Measurements from ENCODE around the gene HS3ST5. TPM values are rescaled to one million over a fixed set of nuclear protein-coding genes. Genes with fewer than 3 reads are reported as not detected.
"Not testable (repeated sequence)": the region's sequence is repeated elsewhere in the genome, so short reads cannot be mapped to it uniquely, and the experiment has no call there.

The HS3ST5 gene
- total RNA-seq, 2 donors from 2014 or later = 0.34 TPM; not detected in 1

- no peak for DNase-seq (ENCODE audit: low spot score)
- Histone ChIP-seq H3K27ac (no peak overlapping the region), H3K4me3 (no peak overlapping the region), H3K9me3 (no peaks in the 10 kb centered on the region), H3K4me1 (replicated peaks) (no peaks in the 10 kb centered on the region), H3K27me3 (replicated peaks; ENCODE audit: insufficient read depth) (no peaks in the 10 kb centered on the region), H3K36me3 (no peaks in the 10 kb centered on the region)
- intact Hi-C loops (cut with DNase I) = no loop called here
- TF ChIP-seq CTCF (IDR thresholded peaks at IDR 0.05) = no peak
- no peak for TF ChIP-seq POLR2AphosphoS5 (IDR thresholded peaks at IDR 0.05)
- TF ChIP-seq POLR2A (IDR thresholded peaks at IDR 0.05) = no peak
- WGBS = 91% methylated on average over 16 of the region's 16 CpGs
Observed at GRCh38 chr6:114084327-114084890, 258.4 kb downstream of the HS3ST5 start.

- Histone ChIP-seq H3K4me3 (no peak overlapping the region), H3K27me3 (replicated peaks; ENCODE audit: insufficient read depth) (no peaks in the 10 kb centered on the region), H3K4me1 (replicated peaks) (no peaks in the 10 kb centered on the region), H3K36me3 (no peaks in the 10 kb centered on the region), H3K9me3 (no peaks in the 10 kb centered on the region), H3K27ac (no peak overlapping the region)
- no peak for DNase-seq (ENCODE audit: low spot score)
- WGBS = 52% methylated on average over 3 of the region's 3 CpGs
- intact Hi-C loops (cut with DNase I) = no loop called here
- TF ChIP-seq CTCF (IDR thresholded peaks at IDR 0.05) (no peak), POLR2A (IDR thresholded peaks at IDR 0.05) (no peak), POLR2AphosphoS5 (IDR thresholded peaks at IDR 0.05) (no peak)
Observed at GRCh38 chr6:114083251-114083650, 259.6 kb downstream of the HS3ST5 start.

GRCh38 chr6:114081730-114082129, 261.1 kb downstream of the HS3ST5 start:
- 78% methylated on average over 3 of the region's 3 CpGs for WGBS
- Histone ChIP-seq H3K4me3 (no peak overlapping the region), H3K9me3 (no peaks in the 10 kb centered on the region), H3K36me3 (no peaks in the 10 kb centered on the region), H3K27me3 (replicated peaks; ENCODE audit: insufficient read depth) (no peaks in the 10 kb centered on the region), H3K27ac (no peak overlapping the region), H3K4me1 (replicated peaks) (no peaks in the 10 kb centered on the region)
- TF ChIP-seq POLR2AphosphoS5 (IDR thresholded peaks at IDR 0.05) = no peak
- no peak for TF ChIP-seq CTCF (IDR thresholded peaks at IDR 0.05)
- TF ChIP-seq POLR2A (IDR thresholded peaks at IDR 0.05) = no peak
- intact Hi-C loops (cut with DNase I) = no loop called here
- DNase-seq (ENCODE audit: low spot score) = no peak

- no peaks in the 10 kb centered on the region for H3K27me3 ChIP-seq (replicated peaks; ENCODE audit: insufficient read depth)
- H3K36me3 ChIP-seq = no peaks in the 10 kb centered on the region
- no peak for DNase-seq (ENCODE audit: low spot score)
- H3K4me3 ChIP-seq = no peak overlapping the region
- TF ChIP-seq POLR2AphosphoS5 (IDR thresholded peaks at IDR 0.05) = no peak
- TF ChIP-seq CTCF (IDR thresholded peaks at IDR 0.05) = no peak
- TF ChIP-seq POLR2A (IDR thresholded peaks at IDR 0.05) = no peak
- 81% methylated on average over 3 of the region's 3 CpGs for WGBS
- intact Hi-C loops (cut with DNase I) = no loop called here
- H3K9me3 ChIP-seq = no peaks in the 10 kb centered on the region
- no peak overlapping the region for H3K27ac ChIP-seq
- H3K4me1 ChIP-seq (replicated peaks) = no peaks in the 10 kb centered on the region
Observed at GRCh38 chr6:114080891-114081510, 261.8 kb downstream of the HS3ST5 start.

- H3K4me1 ChIP-seq (replicated peaks); H3K36me3 ChIP-seq; H3K27ac ChIP-seq; H3K9me3 ChIP-seq; H3K4me3 ChIP-seq; intact Hi-C loops (cut with DNase I); DNase-seq (ENCODE audit: low spot score); H3K27me3 ChIP-seq (replicated peaks; ENCODE audit: insufficient read depth): not testable (repeated sequence)
- WGBS = 96% methylated on average over 1 of the region's 1 CpG
Observed at GRCh38 chr6:114080410-114080809, 262.4 kb downstream of the HS3ST5 start.

Measured in prostate gland (tissue), 2 donors.